GM12874 (cell line): ENCODE data around the gene PTPN7.

Experiments used
- TF ChIP-seq, protein P1 (sequence below): IDR thresholded peaks from 2 replicates; pipeline ENCODE4 v1.5.1; 2011; ENCODE audit warnings: low read depth, mild to moderate bottlenecking, control low read depth, low read length, moderate library complexity; ENCODE audit not compliant: insufficient read depth

Gene PTPN7

DNA sequence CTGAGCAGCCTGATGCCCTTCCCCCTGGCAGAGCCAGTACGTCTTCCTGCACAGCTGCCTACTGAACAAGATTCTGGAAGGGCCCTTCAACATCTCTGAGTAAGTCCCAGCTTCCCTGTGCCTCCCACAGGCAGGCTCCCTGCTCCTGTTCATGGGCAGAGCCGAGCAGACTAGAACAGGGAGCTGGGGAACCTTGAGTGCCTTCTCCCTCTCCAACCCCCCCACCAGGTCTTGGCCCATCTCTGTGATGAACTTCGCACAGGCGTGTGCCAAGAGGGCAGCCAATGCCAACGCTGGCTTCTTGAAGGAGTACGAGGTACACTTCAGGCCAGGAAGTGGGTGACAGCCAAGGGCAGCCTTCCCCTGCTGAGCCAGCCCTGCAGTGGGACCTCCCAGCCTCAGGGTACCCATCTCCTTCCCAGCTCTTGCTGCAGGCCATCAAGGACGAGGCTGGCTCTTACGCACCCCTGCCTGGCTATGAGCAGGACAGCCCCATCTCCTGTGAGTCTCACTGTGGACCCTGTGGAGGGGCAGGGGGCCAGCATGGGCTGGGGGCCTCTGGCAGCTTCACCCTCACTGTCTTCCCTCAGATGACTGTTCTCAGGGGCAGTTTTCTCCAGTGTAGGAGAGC, 26.8 kb upstream of the PTPN7 start:
- TF ChIP-seq, protein P1, sequence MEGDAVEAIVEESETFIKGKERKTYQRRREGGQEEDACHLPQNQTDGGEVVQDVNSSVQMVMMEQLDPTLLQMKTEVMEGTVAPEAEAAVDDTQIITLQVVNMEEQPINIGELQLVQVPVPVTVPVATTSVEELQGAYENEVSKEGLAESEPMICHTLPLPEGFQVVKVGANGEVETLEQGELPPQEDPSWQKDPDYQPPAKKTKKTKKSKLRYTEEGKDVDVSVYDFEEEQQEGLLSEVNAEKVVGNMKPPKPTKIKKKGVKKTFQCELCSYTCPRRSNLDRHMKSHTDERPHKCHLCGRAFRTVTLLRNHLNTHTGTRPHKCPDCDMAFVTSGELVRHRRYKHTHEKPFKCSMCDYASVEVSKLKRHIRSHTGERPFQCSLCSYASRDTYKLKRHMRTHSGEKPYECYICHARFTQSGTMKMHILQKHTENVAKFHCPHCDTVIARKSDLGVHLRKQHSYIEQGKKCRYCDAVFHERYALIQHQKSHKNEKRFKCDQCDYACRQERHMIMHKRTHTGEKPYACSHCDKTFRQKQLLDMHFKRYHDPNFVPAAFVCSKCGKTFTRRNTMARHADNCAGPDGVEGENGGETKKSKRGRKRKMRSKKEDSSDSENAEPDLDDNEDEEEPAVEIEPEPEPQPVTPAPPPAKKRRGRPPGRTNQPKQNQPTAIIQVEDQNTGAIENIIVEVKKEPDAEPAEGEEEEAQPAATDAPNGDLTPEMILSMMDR: no peak

DNA sequence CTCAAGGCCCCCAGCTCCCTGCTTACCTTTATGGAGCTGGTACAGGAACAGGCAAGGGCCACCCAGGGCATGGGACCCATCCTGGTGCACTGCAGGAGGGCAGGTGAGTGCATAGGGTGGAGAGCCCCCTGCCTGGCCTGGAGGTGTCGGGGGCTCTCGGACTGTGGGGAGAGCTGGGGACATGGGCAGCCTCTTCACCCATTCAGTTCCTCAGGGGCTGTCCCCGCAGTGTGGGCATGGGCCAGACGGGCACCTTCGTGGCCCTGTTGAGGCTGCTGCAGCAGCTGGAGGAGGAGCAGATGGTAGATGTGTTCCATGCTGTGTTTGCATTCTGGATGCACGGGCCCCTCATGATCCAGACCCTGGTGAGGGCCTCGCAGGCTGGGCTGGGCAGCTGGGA, 25.9 kb upstream of the PTPN7 start:
- TF ChIP-seq, protein P1: no peak

DNA sequence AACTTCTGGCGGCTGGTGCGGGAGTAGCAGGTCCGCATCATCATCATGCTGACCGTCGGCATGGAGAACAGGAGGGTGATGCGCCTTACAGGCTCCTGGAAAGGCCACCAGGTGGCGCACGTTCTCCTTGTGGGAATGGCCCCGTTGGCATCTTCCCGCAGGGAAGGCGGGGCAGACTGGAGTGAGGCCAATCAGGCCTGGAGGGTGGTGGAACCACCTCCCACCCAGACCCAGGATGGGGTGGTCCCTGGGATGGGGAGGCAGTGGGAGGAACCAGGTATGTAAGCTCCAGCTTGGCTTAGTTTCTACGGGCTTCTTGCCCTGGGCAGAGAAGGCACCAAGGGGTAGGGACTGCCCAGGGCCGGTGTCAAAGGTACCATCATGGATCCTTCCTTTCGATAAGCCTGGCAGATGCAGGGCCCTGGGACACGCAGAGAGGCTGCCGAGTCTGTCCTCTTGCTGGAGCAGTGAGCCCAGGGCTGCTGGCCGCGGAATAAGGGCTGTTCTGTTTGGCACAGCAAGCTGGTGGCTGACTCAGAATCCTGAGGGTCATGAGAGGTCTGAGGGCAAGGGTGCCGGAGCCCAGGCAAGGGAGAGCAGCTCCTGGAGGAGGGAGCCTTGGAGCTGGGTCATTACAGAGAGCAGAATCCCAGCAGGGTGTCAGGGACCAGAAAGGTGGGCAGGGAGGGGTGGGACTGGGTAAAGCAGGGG, 24.5 kb upstream of the PTPN7 start:
- TF ChIP-seq, protein P1: peak; percentile 91

DNA sequence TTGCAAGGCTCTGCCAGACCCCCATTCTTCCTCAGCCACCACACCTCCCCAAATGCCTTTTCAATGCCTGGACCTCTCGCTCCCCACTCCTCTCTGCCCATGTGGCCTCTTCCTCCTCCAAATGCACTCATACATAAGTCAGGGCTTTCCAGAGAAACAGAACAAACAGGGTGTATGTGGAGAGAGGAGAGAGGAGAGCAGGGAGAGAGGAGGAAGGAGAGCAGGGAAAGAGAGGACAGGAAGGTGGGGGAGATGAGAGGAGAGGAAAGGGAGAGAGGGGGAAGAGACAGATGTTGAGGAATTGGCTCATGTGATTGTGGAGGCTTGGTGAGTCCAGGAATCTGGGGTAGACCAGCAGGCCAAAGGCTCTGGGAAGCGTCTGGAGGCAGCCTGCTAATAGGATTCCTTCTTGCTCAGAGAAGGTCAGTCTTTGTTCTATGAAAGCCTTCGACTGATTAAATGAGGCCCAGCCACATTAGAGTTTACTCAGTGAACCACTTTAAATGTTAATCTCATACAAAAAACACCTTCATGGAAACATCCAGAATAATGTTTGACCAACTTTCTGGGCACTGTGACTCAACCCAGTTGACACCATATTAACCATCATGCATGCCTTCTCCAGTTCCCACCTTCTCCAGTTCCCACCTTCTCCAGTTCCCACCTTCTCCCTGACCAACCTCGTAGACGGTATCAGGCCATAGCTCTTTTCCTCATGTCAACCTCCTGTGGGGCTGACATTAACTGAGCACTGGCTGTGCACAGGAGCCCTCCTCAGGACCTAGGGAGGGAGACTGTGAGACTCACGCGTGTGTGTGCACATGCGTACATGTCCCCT, 21.9 kb upstream of the PTPN7 start:
- TF ChIP-seq, protein P1: no peak

DNA sequence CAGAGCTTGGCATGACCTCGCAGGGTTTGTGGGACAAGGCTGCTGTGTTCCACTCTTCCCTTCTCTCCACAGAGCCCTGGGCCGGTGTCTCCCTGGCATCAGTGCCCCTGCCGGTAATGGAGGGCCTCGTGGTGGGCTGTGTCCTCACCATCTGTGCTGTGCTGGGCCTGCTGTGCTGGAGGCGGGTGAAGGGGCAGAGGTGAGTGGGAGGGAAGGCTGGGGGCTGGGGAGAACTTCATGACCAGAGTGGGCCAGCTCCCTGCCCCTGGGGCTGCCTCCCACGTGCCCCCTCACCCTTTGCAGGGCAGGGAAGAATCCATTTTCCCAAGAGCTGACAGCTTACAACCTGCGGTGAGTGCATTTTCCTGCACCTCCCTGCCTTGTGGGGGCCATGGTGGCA, 21.2 kb upstream of the PTPN7 start:
- TF ChIP-seq, protein P1: no peak

DNA sequence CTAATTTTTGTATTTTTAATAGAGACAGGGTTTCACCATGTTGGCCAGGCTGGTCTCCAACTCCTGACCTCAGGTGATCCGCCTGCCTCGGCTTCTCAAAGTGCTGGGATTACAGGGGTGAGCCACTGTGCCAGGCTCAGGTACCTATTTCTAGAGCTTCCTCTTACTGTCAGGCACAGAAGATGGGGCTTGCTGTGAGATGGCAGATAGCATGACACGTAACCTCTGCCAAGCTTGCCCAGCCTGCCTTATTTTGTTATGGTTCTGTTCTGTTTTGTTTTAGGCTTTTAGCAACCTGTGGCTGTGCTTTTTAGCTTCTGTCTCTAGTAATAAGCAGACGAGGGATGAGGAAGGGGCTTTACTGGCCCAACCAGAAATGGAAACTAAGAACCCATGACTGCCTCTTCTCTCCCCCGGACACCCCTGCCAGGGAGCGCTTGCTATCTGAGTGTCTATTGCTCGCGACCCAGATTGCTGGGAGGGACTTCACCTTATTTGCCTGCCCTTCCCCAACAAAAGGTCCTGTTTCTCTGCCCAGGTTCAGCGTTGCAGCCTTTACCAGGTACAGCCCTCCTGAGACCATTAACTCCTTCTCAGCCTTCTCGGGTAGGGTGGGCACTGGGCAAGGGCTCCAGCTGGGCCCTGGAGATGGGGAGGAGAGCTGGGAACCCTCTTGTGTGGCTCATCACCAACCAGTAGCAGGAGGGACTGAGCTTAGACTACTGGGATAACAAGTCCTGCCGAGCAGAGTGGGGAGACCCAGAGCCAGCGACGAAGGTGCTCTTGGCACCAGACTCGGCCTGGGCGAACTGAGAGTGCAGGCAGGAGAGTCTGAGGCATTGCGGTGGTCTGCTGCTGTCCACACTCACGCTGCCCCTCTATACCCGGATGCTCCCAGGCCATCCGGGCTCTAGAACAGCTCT, 19.7 kb upstream of the PTPN7 start:
- TF ChIP-seq, protein P1: no peak
